H1 (cell line): ENCODE measurements around the gene PANX2. TPM values are rescaled to one million over a fixed set of nuclear protein-coding genes. Genes with fewer than 3 reads are reported as not detected.

Experiments used
- CTCF ChIA-PET: fragments of 300-600 bp; sonication (Branson Sonifier 250); formaldehyde crosslinking; loops from one replicate; lab custom pipeline; 2021; ENCODE audit not compliant: partially characterized antibody; lab: Charles Lee
- POLR2A ChIA-PET: fragments of 300-600 bp; sonication (Branson Sonifier 250); formaldehyde crosslinking; loops from one replicate; lab custom pipeline; 2021; ENCODE audit warnings: inconsistent platforms; ENCODE audit not compliant: partially characterized antibody; lab: Charles Lee
- DNase-seq, 2 experiments: peaks; one replicate each; pipeline versions ENCODE4 v3.0.0 to v3.0.0-alpha.2; 2010 to 2022; ENCODE audit warnings: low spot score in 2 of 2, low read depth in 1 of 2, mixed read lengths in 1 of 2
- FAIRE-seq: peaks from 2 replicates; lab custom pipeline; 2011; peaks lifted over from hg19 to GRCh38; lab: Jason Lieb, UNC
- H2AFZ ChIP-seq: 2 replicates; pipeline ENCODE4 v1.8.1; 2012; ENCODE audit warnings: low read length, inconsistent platforms
- H2AK5ac ChIP-seq: 2 replicates; pipeline ENCODE4 v1.6.1; 2013; ENCODE audit warnings: low read depth, low read length
- H2BK120ac ChIP-seq: replicated peaks from 2 replicates; pipeline ENCODE3; 2013; ENCODE audit warnings: low read depth, low read length, inconsistent platforms
- H2BK12ac ChIP-seq: 2 replicates; pipeline ENCODE4 v1.6.1; 2013; ENCODE audit warnings: low read depth, low read length
- H2BK15ac ChIP-seq: 2 replicates; pipeline ENCODE4 v1.6.1; 2013; ENCODE audit warnings: low read length
- H2BK20ac ChIP-seq: 2 replicates; pipeline ENCODE4 v1.6.1; 2013; ENCODE audit warnings: low read length
- H2BK5ac ChIP-seq: 2 replicates; pipeline ENCODE4 v1.6.1; 2013; ENCODE audit warnings: low read depth, low read length
- H3K14ac ChIP-seq: 2 replicates; pipeline ENCODE4 v1.6.1; 2013; ENCODE audit warnings: inconsistent platforms; ENCODE audit not compliant: insufficient read length
- H3K18ac ChIP-seq: 2 replicates; pipeline ENCODE4 v1.6.1; 2013; ENCODE audit warnings: low read length; ENCODE audit errors: extremely low read depth
- H3K23ac ChIP-seq: 2 replicates; pipeline ENCODE4 v1.6.1; 2013; ENCODE audit warnings: inconsistent platforms; ENCODE audit not compliant: insufficient read length
- H3K23me2 ChIP-seq: 2 replicates; pipeline ENCODE4 v1.6.1; 2013; ENCODE audit warnings: low read depth, low read length
- H3K27ac ChIP-seq: 2 replicates; pipeline ENCODE4 v1.6.1; 2011; ENCODE audit warnings: low read depth, low read length, inconsistent platforms
- H3K27me3 ChIP-seq, 4 experiments: replicated peaks in 1 of 4; 1 replicate in 1 of 4; 2 replicates in 3 of 4; pipeline versions ENCODE4 v1.6.1 to v1.8.1; 2011 to 2013; ENCODE audit warnings: low read length in 3 of 4, mild to moderate bottlenecking in 3 of 4, inconsistent platforms in 2 of 4, mixed read lengths in 2 of 4, moderate library complexity in 1 of 4; ENCODE audit not compliant: control insufficient read depth in 3 of 4, insufficient read depth in 3 of 4; ENCODE audit errors: extremely low read depth in 1 of 4
- H3K36me3 ChIP-seq, 4 experiments: 2 replicates each; pipeline versions ENCODE4 v1.6.1 to v1.8.1; 2011 to 2013; ENCODE audit warnings: mild to moderate bottlenecking in 4 of 4, low read length in 3 of 4, moderate library complexity in 2 of 4, control low read depth in 1 of 4, inconsistent platforms in 1 of 4; ENCODE audit not compliant: insufficient read depth in 4 of 4, control insufficient read depth in 2 of 4
- H3K4ac ChIP-seq: replicated peaks from 2 replicates; pipeline ENCODE3; 2013; ENCODE audit warnings: low read length, low read depth, mixed read lengths, inconsistent platforms; ENCODE audit not compliant: insufficient read length
- H3K4me1 ChIP-seq, 4 experiments: replicated peaks in 1 of 4; 1 replicate in 1 of 4; 2 replicates in 3 of 4; pipeline versions ENCODE4 v1.6.1 to v1.8.1; 2011 to 2013; ENCODE audit warnings: low read length in 3 of 4, inconsistent platforms in 2 of 4, mixed read lengths in 1 of 4; ENCODE audit not compliant: insufficient read depth in 4 of 4, control insufficient read depth in 3 of 4
- H3K4me2 ChIP-seq, 2 experiments: 2 replicates each; pipeline versions ENCODE4 v1.6.1 to v1.8.1; 2011 to 2013; ENCODE audit warnings: low read depth in 2 of 2, low read length in 2 of 2, control low read depth in 1 of 2, inconsistent platforms in 1 of 2, mild to moderate bottlenecking in 1 of 2; ENCODE audit not compliant: insufficient read depth in 1 of 2
- H3K4me3 ChIP-seq, 4 experiments: fragments of 200-600, 300-600 bp in 1 of 4; sonication (generic), shearing (Covaris generic), sonication (Bioruptor Twin) in 1 of 4; 2 replicates each; pipeline versions ENCODE4 v1.5.1 to v1.8.1; 2011 to 2016; ENCODE audit warnings: low read length in 4 of 4, low read depth in 3 of 4, control low read depth in 2 of 4, inconsistent platforms in 2 of 4, mild to moderate bottlenecking in 2 of 4, mixed read lengths in 1 of 4, moderate library complexity in 1 of 4; ENCODE audit not compliant: insufficient read depth in 2 of 4; ENCODE audit errors: extremely low read depth in 1 of 4
- H3K56ac ChIP-seq: replicated peaks from 2 replicates; pipeline ENCODE3; 2013; ENCODE audit warnings: low read depth, mild to moderate bottlenecking, mixed read lengths, low read length, inconsistent platforms; ENCODE audit not compliant: insufficient read length
- H3K79me1 ChIP-seq: 2 replicates; pipeline ENCODE4 v1.6.1; 2013; ENCODE audit warnings: low read depth, low read length, control low read depth
- H3K79me2 ChIP-seq, 2 experiments: 2 replicates each; pipeline versions ENCODE4 v1.6.1 to v1.8.1; 2012 to 2013; ENCODE audit warnings: low read length in 2 of 2, mild to moderate bottlenecking in 2 of 2, inconsistent platforms in 1 of 2; ENCODE audit not compliant: insufficient read depth in 2 of 2, control insufficient read depth in 1 of 2
- H3K9ac ChIP-seq, 4 experiments: replicated peaks in 1 of 4; 1 replicate in 1 of 4; 2 replicates in 3 of 4; pipeline versions ENCODE4 v1.6.1 to v1.8.1; 2011 to 2013; ENCODE audit warnings: low read depth in 3 of 4, low read length in 3 of 4, control low read depth in 2 of 4, mild to moderate bottlenecking in 2 of 4, moderate library complexity in 2 of 4, inconsistent platforms in 1 of 4; ENCODE audit errors: extremely low read depth in 1 of 4
- H3K9me3 ChIP-seq, 2 experiments: 2 replicates each; pipeline versions ENCODE4 v1.6.1 to v1.8.1; 2012 to 2013; ENCODE audit warnings: mild to moderate bottlenecking in 2 of 2, moderate library complexity in 2 of 2, control low read depth in 1 of 2, inconsistent platforms in 1 of 2, low read depth in 1 of 2, low read length in 1 of 2, mixed read lengths in 1 of 2; ENCODE audit not compliant: insufficient read depth in 2 of 2
- H4K20me1 ChIP-seq, 2 experiments: replicated peaks in 1 of 2; 2 replicates each; pipeline versions ENCODE3 to v1.8.1; 2011 to 2013; ENCODE audit warnings: inconsistent platforms in 2 of 2, low read length in 2 of 2, mild to moderate bottlenecking in 1 of 2; ENCODE audit not compliant: insufficient read depth in 2 of 2, control insufficient read depth in 1 of 2
- H4K5ac ChIP-seq: 2 replicates; pipeline ENCODE4 v1.6.1; 2013; ENCODE audit warnings: low read length, low read depth, mixed read lengths, inconsistent platforms; ENCODE audit not compliant: insufficient read length
- H4K8ac ChIP-seq: 2 replicates; pipeline ENCODE4 v1.8.0; 2013; ENCODE audit warnings: mild to moderate bottlenecking, moderate library complexity, low read length, inconsistent platforms; ENCODE audit not compliant: insufficient read depth; ENCODE audit errors: extremely low read depth
- H4K91ac ChIP-seq: replicated peaks from 2 replicates; pipeline ENCODE3; 2013; ENCODE audit warnings: low read length, mixed read lengths, inconsistent platforms; ENCODE audit not compliant: insufficient read length
- ASH2L ChIP-seq: fragments of 200-600, 300-600 bp; sonication (generic); IDR thresholded peaks from one replicate; pipeline ENCODE4 v1.7.1; 2017; ENCODE audit warnings: low read length
- BACH1 ChIP-seq: IDR thresholded peaks from 2 replicates; pipeline ENCODE4 v1.6.1; 2012; ENCODE audit warnings: low read length, improper control_type of control experiment
- CBX8 ChIP-seq: fragments of 300-800, 300-1000 bp; sonication (generic); IDR thresholded peaks from 2 replicates; pipeline ENCODE4 v1.7.1; 2016; ENCODE audit warnings: low read depth, low read length, borderline replicate concordance
- E2F6 ChIP-seq: IDR thresholded peaks from 2 replicates; pipeline ENCODE4 v1.6.1; 2012; ENCODE audit warnings: inconsistent platforms
- EZH2 ChIP-seq: fragments of 200-600 bp; sonication (generic); IDR thresholded peaks from 2 replicates; pipeline ENCODE4 v1.7.1; 2012; ENCODE audit warnings: low read depth, mild to moderate bottlenecking, moderate library complexity, low read length, inconsistent platforms; ENCODE audit not compliant: severe bottlenecking
- GTF2F1 ChIP-seq: IDR thresholded peaks from 2 replicates; pipeline ENCODE4 v1.6.1; 2012; ENCODE audit warnings: low read depth, low read length, improper control_type of control experiment, borderline replicate concordance
- JUND ChIP-seq: IDR thresholded peaks from 2 replicates; pipeline ENCODE4 v1.6.1; 2011; ENCODE audit warnings: mild to moderate bottlenecking, improper control_type of control experiment, low read length
- RFX5 ChIP-seq: IDR thresholded peaks from 2 replicates; pipeline ENCODE4 v1.6.1; 2011; ENCODE audit warnings: low read depth, low read length, improper control_type of control experiment, borderline replicate concordance
- SRF ChIP-seq: IDR thresholded peaks from 2 replicates; pipeline ENCODE4 v1.6.1; 2011; ENCODE audit warnings: mild to moderate bottlenecking, low read depth, low read length, moderate library complexity
- TAF7 ChIP-seq: optimal IDR thresholded peaks from 2 replicates; pipeline ENCODE3; 2011; ENCODE audit warnings: low read depth, mild to moderate bottlenecking, inconsistent platforms, low read length, moderate library complexity, borderline replicate concordance
- WGBS, 2 experiments: shearing (Covaris generic) in 1 of 2; methylation state at CpG; one replicate each; pipeline versions ENCODE4 v1.1.6 to v1.1.7; 2013 to 2015; ENCODE audit warnings: low lambda C conversion rate in 2 of 2, mixed read lengths in 2 of 2, inconsistent platforms in 1 of 2, low coverage in 1 of 2, missing lambda C conversion rate in 1 of 2; ENCODE audit not compliant: insufficient replicate concordance in 2 of 2, insufficient coverage in 1 of 2, insufficient read length in 1 of 2; ENCODE audit errors: extremely low coverage in 1 of 2, missing lambda C conversion rate in 1 of 2; 5-methylcytosine and 5-hydroxymethylcytosine counted together
- polyA plus RNA-seq, 7 experiments: library from polyadenylated mRNA; depleted of rRNA in 3 of 7; stranded (reverse) in 5 of 7; unstranded in 2 of 7; fragments of >200 nt in 5 of 7; fragments of 200-250 nt in 2 of 7; gene quantifications; 1 replicate in 5 of 7; 2 replicates in 1 of 7; 4 replicates in 1 of 7; pipeline versions ENCODE4 v1.2.1 to v1.2.3, GENCODE V29; 2011 to 2013; ENCODE audit warnings: missing spikeins in 2 of 7, mixed read lengths in 2 of 7
- total RNA-seq: library from RNA; stranded (reverse); fragmentation: NEBNext Ultra II Directional; extraction: Animal tissue kit (Norgen Biotek cat#: 25700); gene quantifications from 2 replicates; pipeline ENCODE4 v1.2.1, GENCODE V29; 2021

PANX2 gene
- total and polyA plus RNA-seq, 2 of the 8 experiments (the other 6 are each of a cell fraction or from before 2014, with no cell fraction given) = 3.5 to 5.0 TPM

DNA sequence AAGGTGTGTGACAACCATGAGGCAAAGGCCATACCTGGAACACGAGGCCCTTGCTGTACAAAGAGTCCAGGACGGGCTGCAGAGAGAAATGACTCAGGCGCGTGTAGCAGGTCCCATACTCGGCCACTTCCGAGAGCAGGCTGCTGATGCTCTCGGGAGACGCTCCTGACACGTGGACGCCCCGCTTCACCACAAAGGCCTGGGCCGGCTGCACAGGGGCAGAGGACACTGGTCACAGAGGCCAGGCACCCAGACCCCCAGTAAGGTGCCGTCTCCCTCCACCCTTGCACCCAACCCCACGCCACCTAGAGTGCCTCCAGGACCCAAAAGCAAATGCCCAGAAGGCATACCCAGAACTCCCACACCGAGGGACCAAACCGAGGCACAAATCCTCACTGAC, 58.8 kb downstream of the PANX2 start:
- Histone ChIP-seq H3K9me3 (no peaks in the 10 kb centered on the region; a peak in 1 of 4 replicates), H3K27me3 (no peaks in the 10 kb centered on the region)
- no peak for TF ChIP-seq E2F6
- no peak for TF ChIP-seq EZH2
- TF ChIP-seq ASH2L = no peak
- no peak for TF ChIP-seq TAF7
- TF ChIP-seq BACH1 = no peak
- TF ChIP-seq CBX8 = no peak
- TF ChIP-seq RFX5 = no peak
- TF ChIP-seq SRF = no peak
- TF ChIP-seq GTF2F1 = no peak
- no peak for TF ChIP-seq JUND
- TF ChIP-seq, all 59 proteins: peak for 0
- Histone ChIP-seq H3K23ac (no peak overlapping the region), H3K56ac (no peak overlapping the region), H4K91ac (no peak overlapping the region), H3K36me3 (peaks cover 0 to 4% (median under 1%) of the 10 kb centered on the region in 4 experiments; a peak in 4 of 8 replicates), H2BK5ac (no peak overlapping the region), H2AK5ac (no peak overlapping the region), H2AFZ (no peak overlapping the region), H3K4me2 (no peak overlapping the region), H3K4ac (no peak overlapping the region), H3K9ac (no peak overlapping the region), H2BK15ac (no peak overlapping the region), H3K4me3 (no peak overlapping the region), H3K18ac (no peak overlapping the region), H2BK12ac (no peak overlapping the region), H3K4me1 (no peaks in the 10 kb centered on the region), H3K79me2 (peaks cover 0 to 7% of the 10 kb centered on the region in 2 experiments; a peak in 2 of 4 replicates), H3K14ac (no peak overlapping the region), H3K23me2 (no peaks in the 10 kb centered on the region), H4K5ac (no peak overlapping the region), H3K27ac (no peak overlapping the region), H2BK120ac (no peak overlapping the region), H3K79me1 (peaks cover 8% of the 10 kb centered on the region), H4K20me1 (peaks cover 0 to 18% of the 10 kb centered on the region in 2 experiments), H2BK20ac (no peak overlapping the region), H4K8ac (no peak overlapping the region)
- ChIA-PET POLR2A (no interaction called here), CTCF (no interaction called here)
- WGBS, 2 experiments = 90% methylated on average over 16 of the region's 16 CpGs; no CpG with 5 or more reads in 1 of the 2 experiments
- no peak for FAIRE-seq
- no peak for DNase-seq
